Activated CD8-positive, alpha-beta memory T cell treated with anti-CD3 and anti-CD28 coated beads for 48 hours (primary cell): ENCODE measurements around the gene OARD1.
A peak's percentile ranks its signal among the peaks of the same experiment; 100 is the strongest.
"Not testable (repeated sequence)": the region's sequence is repeated elsewhere in the genome, so short reads cannot be mapped to it uniquely, and the experiment has no call there.

Source experiments
- DNase-seq, 3 experiments: peaks; one replicate each; pipeline ENCODE4 v3.0.0-alpha.2; 2020; ENCODE audit warnings: low read depth in 2 of 3, low spot score in 2 of 3

The OARD1 gene

GRCh38 chr6:41027799-41028560 lies 44.2 kb downstream of the OARD1 start:
- peak; percentile 63 to 81 (median 74) for DNase-seq

- no peak for DNase-seq
Observed at GRCh38 chr6:41027241-41027640, 44.9 kb downstream of the OARD1 start.

DNA sequence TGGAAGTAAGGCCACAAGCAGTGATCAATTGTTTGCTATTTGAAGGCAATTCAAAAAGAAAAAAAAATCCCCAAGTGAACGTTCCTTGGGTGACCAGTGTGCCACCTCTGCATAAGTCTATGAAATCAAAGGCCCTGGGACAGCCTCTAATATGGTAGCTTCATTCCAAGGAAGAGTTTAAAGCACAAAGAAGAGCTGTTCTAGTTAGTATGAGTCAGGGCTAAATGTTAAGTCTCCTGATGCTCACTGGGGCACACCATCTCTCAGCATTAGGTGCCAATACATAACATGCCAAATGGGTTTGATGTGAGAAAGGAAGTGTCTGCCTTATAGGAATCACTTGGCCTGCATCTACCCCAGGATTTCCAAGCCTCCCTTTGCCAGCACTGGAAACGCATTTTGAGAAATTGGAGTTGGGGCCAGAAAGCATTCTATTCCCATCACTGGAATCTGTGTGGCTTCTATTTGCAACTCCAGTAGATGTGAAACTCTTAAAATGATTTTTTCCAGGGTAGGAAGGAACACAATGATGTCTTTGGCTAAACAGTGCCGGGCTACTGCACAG lies 46.1 kb downstream of the OARD1 start:
- DNase-seq = no peak

GRCh38 chr6:41023114-41023513 lies 49.0 kb downstream of the OARD1 start:
- no peak for DNase-seq

DNA sequence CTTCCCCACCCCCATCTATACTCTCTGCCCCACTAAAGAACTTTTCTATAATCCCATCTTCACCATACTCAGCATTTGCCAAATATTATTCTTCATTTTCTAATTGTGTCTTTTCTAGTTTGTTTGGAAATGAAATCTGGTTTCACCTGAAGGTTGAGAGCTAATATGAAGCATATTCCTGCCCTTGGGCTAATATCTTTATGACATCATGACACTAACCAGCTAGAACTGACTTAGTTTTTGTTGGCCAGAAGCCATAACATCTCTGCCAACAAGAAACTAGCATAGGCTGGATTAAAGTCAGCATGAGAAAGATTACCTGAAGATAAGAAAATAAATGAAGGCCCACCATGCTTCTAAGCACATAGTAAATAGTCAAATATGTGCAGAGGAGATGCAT lies 49.9 kb downstream of the OARD1 start:
- no peak for DNase-seq

- DNase-seq = no peak
Observed at GRCh38 chr6:41021832-41022231, 50.3 kb downstream of the OARD1 start.

- DNase-seq = no peak
Observed at GRCh38 chr6:41017663-41018062, 54.5 kb downstream of the OARD1 start.

DNA sequence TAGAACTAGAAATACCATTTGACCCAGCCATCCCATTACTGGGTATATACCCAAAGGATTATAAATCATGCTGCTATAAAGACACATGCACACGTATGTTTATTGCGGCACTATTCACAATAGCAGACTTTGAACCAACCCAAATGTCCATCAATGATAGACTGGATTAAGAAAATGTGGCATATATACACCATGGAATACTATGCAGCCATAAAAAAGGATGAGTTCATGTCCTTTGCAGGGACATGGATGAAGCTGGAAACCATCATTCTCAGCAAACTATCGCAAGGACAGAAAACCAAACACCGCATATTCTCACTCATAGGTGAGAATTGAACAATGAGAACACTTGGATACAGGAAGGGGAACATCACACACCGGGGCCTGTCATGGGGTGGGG lies 56.3 kb downstream of the OARD1 start:
- not testable (repeated sequence) for DNase-seq

- DNase-seq = no peak
Observed at GRCh38 chr6:41014780-41015179, 57.4 kb downstream of the OARD1 start.
